ENCODE measurements around the gene SPEF2. TPM values are rescaled to one million over a fixed set of nuclear protein-coding genes. Genes with fewer than 3 reads are reported as not detected.

SPEF2 gene
- total RNA-seq, 4 donors from 2014 or later = 0.48 to 6.9 (median 3.2) TPM

GRCh38 chr5:35847961-35848360, 230.3 kb downstream of the SPEF2 start:
- no peak for ATAC-seq (ENCODE audit: low FRiP score)
- TF ChIP-seq CTCF (IDR thresholded peaks at IDR 0.05) = no peak

GRCh38 chr5:35849860-35850259, 232.2 kb downstream of the SPEF2 start:
- ATAC-seq (ENCODE audit: low FRiP score) (no peak), DNase-seq (ENCODE audit: low spot score) (no peak)
- TF ChIP-seq CTCF (IDR thresholded peaks at IDR 0.05) = no peak

More at GRCh38 chr5:35847961-35848360, 230.3 kb downstream of the SPEF2 start:
- no peak for DNase-seq (ENCODE audit: low spot score)

- peak; percentile 65 for ATAC-seq (ENCODE audit: low FRiP score)
- no peak for DNase-seq (ENCODE audit: low spot score)
- no peak for TF ChIP-seq CTCF (IDR thresholded peaks at IDR 0.05)
These were observed 233.5 kb downstream of the SPEF2 start for GRCh38 chr5:35850967-35851680.

- DNase-seq (ENCODE audit: low spot score) (no peak), ATAC-seq (ENCODE audit: low FRiP score) (no peak)
- no peak for TF ChIP-seq CTCF (IDR thresholded peaks at IDR 0.05)
These were observed 234.5 kb downstream of the SPEF2 start for GRCh38 chr5:35852084-35852734.

- DNase-seq (ENCODE audit: low spot score) (no peak), ATAC-seq (ENCODE audit: low FRiP score) (no peak)
- no peak for TF ChIP-seq CTCF (IDR thresholded peaks at IDR 0.05)
These were observed 235.1 kb downstream of the SPEF2 start for GRCh38 chr5:35852773-35853172.

- TF ChIP-seq CTCF (IDR thresholded peaks at IDR 0.05) = no peak
- no peak for DNase-seq (ENCODE audit: low spot score)
- ATAC-seq (ENCODE audit: low FRiP score) = no peak
These were observed 236.0 kb downstream of the SPEF2 start for GRCh38 chr5:35853631-35854030.

- DNase-seq (ENCODE audit: low spot score) = no peak
- ATAC-seq (ENCODE audit: low FRiP score) = no peak
- TF ChIP-seq CTCF (IDR thresholded peaks at IDR 0.05) = no peak
These were observed 236.6 kb downstream of the SPEF2 start for GRCh38 chr5:35854248-35854647.
